KOPT-K1 (cell line): ENCODE results near the gene ETF1.

Experiments
- H3K27ac ChIP-seq: fragments of 200-600 bp; sonication (generic); 2 replicates; pipeline ENCODE4 v1.5.1; 2016; ENCODE audit warnings: antibody characterized with exemption, mild to moderate bottlenecking, low read depth, low read length; ENCODE audit not compliant: poor library complexity, severe bottlenecking
- H3K36me3 ChIP-seq: fragments of 200-600 bp; sonication (generic); 2 replicates; pipeline ENCODE4 v1.5.1; 2017; ENCODE audit warnings: antibody characterized with exemption, mild to moderate bottlenecking, low read length, moderate library complexity; ENCODE audit not compliant: insufficient read depth
- H3K9me3 ChIP-seq: fragments of 200-600 bp; sonication (generic); 2 replicates; pipeline ENCODE4 v1.5.1; 2017; ENCODE audit warnings: antibody characterized with exemption, low read length, mild to moderate bottlenecking; ENCODE audit not compliant: insufficient read depth, poor library complexity, severe bottlenecking

The ETF1 gene

DNA sequence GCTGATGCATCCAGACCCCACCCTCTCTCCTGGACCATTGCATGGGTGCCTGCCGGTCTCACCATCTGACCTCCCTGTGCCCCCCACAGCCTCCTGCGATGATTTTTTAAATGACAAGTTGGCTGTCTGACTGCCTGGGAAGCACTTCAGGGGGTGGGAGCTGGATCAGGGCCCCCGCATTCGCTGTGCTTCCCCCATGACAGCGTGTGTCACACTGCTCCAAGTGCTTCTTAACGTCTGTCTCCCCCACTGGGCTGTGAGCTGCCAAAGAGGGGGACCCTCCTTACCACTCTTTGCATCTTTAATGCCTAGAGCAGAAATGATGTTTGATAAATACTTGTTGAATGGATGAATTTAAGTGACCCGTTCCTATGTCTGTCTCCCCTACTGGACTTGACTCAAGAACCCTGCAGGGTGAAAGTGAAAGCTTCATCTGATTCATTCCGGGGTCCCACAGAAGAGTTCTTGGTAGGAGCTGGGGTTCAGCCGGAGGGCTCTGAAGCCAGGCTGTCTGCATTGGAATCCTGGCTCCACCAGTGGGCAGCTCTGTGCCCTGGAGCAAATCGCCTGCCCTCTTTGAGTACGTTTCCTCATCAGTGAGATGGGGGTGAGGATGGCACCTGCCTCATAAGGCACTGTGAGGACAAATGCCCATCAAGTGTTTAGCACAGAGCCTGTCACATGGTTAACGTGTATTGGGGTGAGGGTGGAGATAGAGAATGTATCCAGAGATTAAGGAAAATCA, 85.3 kb downstream of the ETF1 start:
- no peaks in the 10 kb centered on the region for H3K36me3 ChIP-seq
- no peaks in the 10 kb centered on the region for H3K9me3 ChIP-seq
- H3K27ac ChIP-seq: peak overlapping the region; percentile 69
